Right lung (tissue), 5 donors: ENCODE results near the gene TRA2A. TPM values are rescaled to one million over a fixed set of nuclear protein-coding genes. Genes with fewer than 3 reads are reported as not detected.
A peak's percentile ranks its signal among the peaks of the same experiment; 100 is the strongest.
"Not testable (repeated sequence)": the region's sequence is repeated elsewhere in the genome, so short reads cannot be mapped to it uniquely, and the experiment has no call there.

ENCODE experiments used
- DNase-seq, 2 donors: peaks; one replicate each; pipeline ENCODE4 v3.0.0-alpha.2; 2013
- polyA plus RNA-seq, 5 donors: library from polyadenylated mRNA; unstranded; fragments of 120-200 nt; gene quantifications; one replicate each; pipeline versions ENCODE4 v1.2.1 to v1.2.3, GENCODE V29; 2013; ENCODE audit warnings: inconsistent platforms in 1 of 5, low replicate concordance in 1 of 5; ENCODE audit not compliant: insufficient read length in 5 of 5, insufficient read depth in 1 of 5

Gene TRA2A
- polyA plus RNA-seq, 5 donors = 221 to 309 (median 294) TPM

DNA sequence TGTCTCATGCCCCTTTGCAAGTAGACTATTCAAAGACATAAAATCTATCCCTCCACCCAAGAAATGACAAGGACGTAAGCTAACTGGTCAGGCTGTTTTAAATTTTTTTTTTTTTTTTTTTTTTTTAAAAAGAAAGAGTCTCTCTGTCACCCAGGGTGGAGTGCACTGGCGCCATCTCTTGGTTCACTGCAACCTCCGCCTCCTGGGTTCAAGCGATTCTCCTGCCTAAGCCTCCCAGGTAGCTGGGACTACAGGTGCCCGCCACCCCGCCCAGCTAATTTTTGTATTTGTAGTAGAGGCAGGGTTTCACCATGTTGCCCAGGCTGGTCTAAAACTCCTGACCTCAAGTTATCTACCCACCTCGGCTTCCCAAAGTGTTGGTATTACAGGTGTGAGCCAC is 11.2 kb downstream of the TRA2A start:
- no peak for DNase-seq

- no peak for DNase-seq
Observed at GRCh38 chr7:23514755-23515154, 17.0 kb downstream of the TRA2A start.

DNA sequence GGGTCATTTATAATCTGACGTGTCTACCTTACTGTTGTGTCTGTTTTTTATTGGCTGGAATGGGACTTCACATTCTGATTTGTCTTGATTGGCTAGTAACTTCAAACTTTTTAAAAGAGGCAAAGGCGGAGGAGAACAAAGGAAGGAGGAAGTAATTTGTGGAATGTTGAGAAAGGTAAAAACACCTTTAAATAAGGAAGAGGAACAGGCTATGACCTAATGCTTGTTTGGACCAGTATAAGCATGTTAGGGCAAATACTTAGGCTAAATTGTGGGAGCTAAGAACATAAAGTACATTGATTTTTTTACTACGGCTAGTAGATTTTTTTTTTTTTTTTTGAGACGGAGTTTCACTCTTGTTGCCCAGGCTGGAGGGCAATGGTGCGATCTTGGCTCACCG is 18.0 kb downstream of the TRA2A start:
- DNase-seq = not testable (repeated sequence)

- no peak for DNase-seq
Observed at GRCh38 chr7:23494009-23494408, 37.8 kb downstream of the TRA2A start.

- DNase-seq = no peak
Observed at GRCh38 chr7:23491502-23491901, 40.3 kb downstream of the TRA2A start.

- peak; percentile 66 to 70 for DNase-seq
Observed at GRCh38 chr7:23490357-23491135, 41.2 kb downstream of the TRA2A start.

GRCh38 chr7:23488714-23489113 is 43.1 kb downstream of the TRA2A start:
- DNase-seq = not testable (repeated sequence)

GRCh38 chr7:23487670-23488069 is 44.1 kb downstream of the TRA2A start:
- DNase-seq = no peak

DNA sequence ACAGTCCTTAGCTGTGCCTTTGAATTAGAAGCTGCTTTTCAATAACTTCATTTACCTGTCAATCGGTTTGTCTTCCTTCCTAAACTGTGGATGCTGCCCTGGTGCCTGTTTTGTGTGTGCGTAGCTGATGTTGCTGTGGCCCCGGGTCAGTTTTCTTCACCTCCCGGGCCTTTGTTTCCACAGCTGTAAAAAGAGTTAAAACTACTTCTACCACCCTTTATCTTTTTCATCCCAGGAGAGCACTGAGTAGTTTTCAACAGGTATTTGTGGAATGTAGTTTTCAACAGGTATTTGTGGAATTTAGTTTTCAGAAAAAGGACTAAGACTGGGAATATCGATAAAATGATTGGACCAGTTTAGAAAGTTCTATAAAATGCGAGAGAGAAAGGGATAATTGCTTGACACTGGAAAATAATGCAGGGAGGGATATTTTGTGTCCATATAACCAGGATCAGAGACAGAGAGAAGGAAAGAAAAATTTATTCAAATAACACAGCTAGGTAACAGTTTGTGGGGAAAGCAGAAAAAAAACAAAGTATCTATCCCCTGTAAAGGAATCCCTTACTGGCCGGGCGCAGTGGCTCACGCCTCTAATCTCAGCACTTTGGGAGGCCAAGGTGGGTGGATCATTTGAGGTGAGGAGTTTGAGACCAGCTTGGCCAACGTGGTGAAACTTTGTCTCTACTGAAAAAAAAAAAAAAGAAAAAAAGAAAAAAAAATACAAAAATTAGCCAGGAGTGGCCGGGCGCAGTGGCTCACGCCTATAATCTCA is 45.6 kb downstream of the TRA2A start:
- no peak for DNase-seq

DNA sequence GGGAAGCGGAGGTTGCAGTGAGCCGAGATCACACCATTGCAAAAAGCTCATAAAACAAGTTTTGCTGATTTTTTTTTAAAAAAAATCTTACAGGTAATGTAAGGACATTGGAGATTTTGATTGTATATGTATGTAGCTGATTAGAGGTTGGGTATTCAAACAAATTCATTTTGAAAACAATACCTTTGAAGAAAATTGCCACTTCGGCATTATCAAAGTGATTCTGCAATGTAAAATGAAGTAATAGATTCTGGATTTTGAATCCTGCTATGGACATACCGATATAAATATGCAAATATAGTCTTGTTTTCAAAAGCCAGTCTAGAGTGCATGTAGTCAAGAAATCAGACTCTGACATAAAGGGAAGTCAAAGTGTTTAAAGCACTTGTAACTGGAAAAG is 49.1 kb downstream of the TRA2A start:
- no peak for DNase-seq

DNA sequence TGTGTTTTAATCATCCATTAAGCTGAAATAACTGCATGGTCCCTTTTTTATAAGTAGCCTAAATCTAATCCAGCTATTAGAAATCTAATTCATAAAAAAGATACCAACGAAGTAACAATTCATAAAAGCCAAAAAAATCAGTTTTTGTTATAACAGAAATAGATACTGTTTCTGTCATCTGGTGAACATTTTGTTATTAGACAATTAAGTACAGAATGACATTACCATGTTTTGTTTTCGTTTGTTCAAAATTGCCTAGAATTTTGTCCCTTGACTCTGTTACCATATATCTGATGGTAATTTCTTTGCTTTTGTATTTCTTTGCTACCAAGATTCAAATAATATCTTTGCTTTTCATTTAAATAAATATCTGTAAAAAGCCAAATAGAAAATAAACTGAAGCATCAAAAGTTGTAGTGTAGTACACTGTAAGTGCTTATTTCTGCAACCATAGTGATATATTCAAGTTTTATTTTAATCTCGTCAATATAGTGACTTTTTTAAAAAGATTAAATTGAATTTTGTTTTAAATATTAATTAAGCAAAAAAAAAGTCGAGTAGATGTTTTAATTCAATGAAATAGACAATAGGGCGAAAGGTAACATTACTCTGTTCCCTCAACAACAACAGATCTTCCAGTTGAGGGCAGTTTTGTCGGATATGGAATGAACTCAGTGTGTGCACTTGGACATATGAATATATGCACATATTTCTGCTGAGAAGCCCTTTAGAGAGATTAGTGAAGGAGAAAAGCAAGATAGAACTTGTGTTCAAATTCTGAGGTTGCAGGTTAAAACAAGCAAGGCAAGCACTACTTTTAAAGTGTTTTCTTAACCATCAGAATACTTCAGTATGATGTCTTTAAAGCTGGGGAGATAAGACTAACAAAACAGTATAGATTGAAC is 53.6 kb downstream of the TRA2A start:
- DNase-seq = no peak

GRCh38 chr7:23477157-23477499 is 54.7 kb downstream of the TRA2A start:
- DNase-seq = no peak

GRCh38 chr7:23476286-23477156 is 55.3 kb downstream of the TRA2A start:
- DNase-seq = no peak

- DNase-seq = no peak
Observed at GRCh38 chr7:23475576-23475839, 56.3 kb downstream of the TRA2A start.

DNA sequence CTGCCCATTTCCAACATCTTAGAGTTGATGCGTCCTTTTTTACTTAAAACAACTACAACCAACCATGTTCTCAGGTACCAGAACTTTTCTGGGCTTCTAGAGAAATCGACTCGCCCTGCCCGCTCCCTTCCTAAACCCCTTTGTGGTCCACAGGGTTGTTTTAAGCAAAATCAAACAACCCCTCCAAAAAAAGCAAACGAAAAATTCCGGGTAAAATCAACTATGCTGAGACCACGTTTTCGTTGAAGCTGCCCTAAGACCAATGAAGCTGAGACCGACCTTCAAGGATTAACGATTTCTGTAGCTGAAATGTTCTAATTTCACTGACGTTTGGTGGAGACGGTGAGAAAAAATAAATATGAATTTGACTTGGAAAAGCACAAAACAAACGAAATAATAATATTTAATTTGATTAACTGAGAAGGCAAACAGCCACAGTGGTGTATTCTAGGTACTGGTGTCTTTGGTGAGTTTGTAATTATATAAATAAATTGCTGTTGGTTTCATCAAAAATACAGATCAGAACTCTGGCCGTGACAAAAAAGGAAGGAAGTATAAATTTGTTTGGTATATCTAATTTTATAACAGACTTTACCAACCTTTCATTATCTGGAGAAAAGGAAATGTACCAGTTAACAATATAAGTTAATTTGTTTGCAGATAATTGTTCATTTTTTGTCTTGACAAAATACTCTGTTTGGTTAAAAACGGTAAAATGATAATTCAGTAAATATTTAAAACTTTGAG is 56.8 kb downstream of the TRA2A start:
- DNase-seq = no peak

- peak; percentile 96 to 97 for DNase-seq
Observed at GRCh38 chr7:23474094-23474828, 57.5 kb downstream of the TRA2A start.

GRCh38 chr7:23473844-23474093 is 58.0 kb downstream of the TRA2A start:
- no peak for DNase-seq

GRCh38 chr7:23472956-23473843 is 58.6 kb downstream of the TRA2A start:
- DNase-seq = peak; percentile 35 to 36

- no peak for DNase-seq
Observed at GRCh38 chr7:23472556-23472955, 59.2 kb downstream of the TRA2A start.
